Measurements from ENCODE around the gene EHBP1L1. TPM values are rescaled to one million over a fixed set of nuclear protein-coding genes. Genes with fewer than 3 reads are reported as not detected.

Gene EHBP1L1
- total and polyA plus RNA-seq, 2 of the 13 experiments (the other 11 are each of a cell fraction or from before 2014, with no cell fraction given): 8.3 to 10.6 TPM

DNA sequence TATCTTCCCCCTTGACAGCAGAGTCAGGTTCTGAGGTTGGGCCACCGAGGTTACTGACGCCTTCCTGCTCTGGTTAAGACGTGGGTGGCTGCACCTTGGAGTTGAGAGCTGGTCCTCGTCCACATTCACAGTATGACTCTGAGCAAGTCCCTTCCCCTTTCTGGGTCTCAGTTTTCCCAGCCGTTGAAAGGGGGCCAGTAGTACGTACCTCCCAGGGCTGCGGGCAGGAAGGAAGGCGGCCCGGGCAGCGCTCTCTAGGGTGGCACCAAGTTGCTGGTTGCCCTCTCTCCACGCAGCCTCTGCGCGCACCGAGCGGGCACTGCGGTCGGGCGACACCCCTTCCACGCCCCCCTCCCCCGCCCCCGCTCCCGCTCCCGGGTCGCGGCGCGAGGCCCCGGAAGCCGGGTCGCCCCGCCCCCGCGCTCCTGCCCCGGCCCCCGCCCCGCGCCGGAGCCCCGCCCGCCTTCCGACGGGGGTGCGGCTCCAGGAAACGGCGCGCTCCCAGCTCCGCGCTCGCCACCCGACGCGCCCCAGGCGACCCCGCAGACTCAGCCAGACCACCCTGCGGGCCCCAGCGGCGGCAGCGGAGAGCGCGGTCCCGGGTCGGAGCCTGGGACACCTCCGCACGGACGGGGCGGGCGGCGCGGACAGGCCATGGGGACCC lies at the start of gene EHBP1L1 (continued):
- no peak for TF ChIP-seq DMTF1 (CRISPR knock-in tag; IDR thresholded peaks at IDR 0.05)
- no peak for TF ChIP-seq RBM22 (optimal IDR thresholded peaks at IDR 0.05; ENCODE audit: low read length)
- no peak for TF ChIP-seq ZNF18 (CRISPR knock-in tag; IDR thresholded peaks at IDR 0.05; ENCODE audit: insufficient replicate concordance)
- TF ChIP-seq ZNF431 (CRISPR knock-in tag; IDR thresholded peaks at IDR 0.05; ENCODE audit: borderline replicate concordance, low read depth): no peak
- no peak for TF ChIP-seq ZNF749 (CRISPR knock-in tag; IDR thresholded peaks at IDR 0.05; ENCODE audit: borderline replicate concordance)
- no peak for TF ChIP-seq BRCA1 (CRISPR knock-in tag; IDR thresholded peaks at IDR 0.05)
- no peak for TF ChIP-seq SOX6 (IDR thresholded peaks at IDR 0.05)
- TF ChIP-seq SOX6 (CRISPR knock-in tag; IDR thresholded peaks at IDR 0.05): no peak
- TF ChIP-seq, protein P1, sequence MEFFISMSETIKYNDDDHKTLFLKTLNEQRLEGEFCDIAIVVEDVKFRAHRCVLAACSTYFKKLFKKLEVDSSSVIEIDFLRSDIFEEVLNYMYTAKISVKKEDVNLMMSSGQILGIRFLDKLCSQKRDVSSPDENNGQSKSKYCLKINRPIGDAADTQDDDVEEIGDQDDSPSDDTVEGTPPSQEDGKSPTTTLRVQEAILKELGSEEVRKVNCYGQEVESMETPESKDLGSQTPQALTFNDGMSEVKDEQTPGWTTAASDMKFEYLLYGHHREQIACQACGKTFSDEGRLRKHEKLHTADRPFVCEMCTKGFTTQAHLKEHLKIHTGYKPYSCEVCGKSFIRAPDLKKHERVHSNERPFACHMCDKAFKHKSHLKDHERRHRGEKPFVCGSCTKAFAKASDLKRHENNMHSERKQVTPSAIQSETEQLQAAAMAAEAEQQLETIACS (CRISPR knock-in tag; IDR thresholded peaks at IDR 0.05): peak; percentile 53
- TF ChIP-seq, protein P2, sequence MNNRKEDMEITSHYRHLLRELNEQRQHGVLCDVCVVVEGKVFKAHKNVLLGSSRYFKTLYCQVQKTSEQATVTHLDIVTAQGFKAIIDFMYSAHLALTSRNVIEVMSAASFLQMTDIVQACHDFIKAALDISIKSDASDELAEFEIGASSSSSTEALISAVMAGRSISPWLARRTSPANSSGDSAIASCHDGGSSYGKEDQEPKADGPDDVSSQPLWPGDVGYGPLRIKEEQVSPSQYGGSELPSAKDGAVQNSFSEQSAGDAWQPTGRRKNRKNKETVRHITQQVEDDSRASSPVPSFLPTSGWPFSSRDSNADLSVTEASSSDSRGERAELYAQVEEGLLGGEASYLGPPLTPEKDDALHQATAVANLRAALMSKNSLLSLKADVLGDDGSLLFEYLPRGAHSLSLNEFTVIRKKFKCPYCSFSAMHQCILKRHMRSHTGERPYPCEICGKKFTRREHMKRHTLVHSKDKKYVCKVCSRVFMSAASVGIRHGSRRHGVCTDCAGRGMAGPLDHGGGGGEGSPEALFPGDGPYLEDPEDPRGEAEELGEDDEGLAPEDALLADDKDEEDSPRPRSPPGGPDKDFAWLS (CRISPR knock-in tag; IDR thresholded peaks at IDR 0.05; ENCODE audit: borderline replicate concordance): no peak
- TF ChIP-seq HMGA1 (CRISPR knock-in tag; conservative IDR thresholded peaks at IDR 0.05): no peak
- no peak for TF ChIP-seq SOX5 (CRISPR knock-in tag; IDR thresholded peaks at IDR 0.05; ENCODE audit: borderline replicate concordance)
- TF ChIP-seq EED (CRISPR knock-in tag; IDR thresholded peaks at IDR 0.05): no peak
- no peak for TF ChIP-seq ZNF737 (CRISPR knock-in tag; IDR thresholded peaks at IDR 0.05; ENCODE audit: borderline replicate concordance)
- TF ChIP-seq ZNF441 (CRISPR knock-in tag; IDR thresholded peaks at IDR 0.05; ENCODE audit: borderline replicate concordance): no peak
- no peak for TF ChIP-seq ZNF549 (CRISPR knock-in tag; IDR thresholded peaks at IDR 0.05)
- TF ChIP-seq PHF21A (CRISPR knock-in tag; IDR thresholded peaks at IDR 0.05): no peak
- TF ChIP-seq ZKSCAN1 (IDR thresholded peaks at IDR 0.05; ENCODE audit: low read length): no peak
- no peak for TF ChIP-seq ZNF343 (CRISPR knock-in tag; IDR thresholded peaks at IDR 0.05)

Measured in HepG2 (cell line).